ENCODE data around the gene MRPS25.

MRPS25 gene

GRCh38 chr3:15064835-15065549 lies at the start of gene MRPS25:
Gene MRPS25 (minus strand): TSS chr3:15065315. CDS start chr3:15065194, 121 bp downstream.
- H3K27ac ChIP-seq = peak within 1 kb of the TSS; percentile 60
- TF ChIP-seq CTCF (IDR thresholded peaks at IDR 0.05; ENCODE audit: low read depth, low read length) = no peak
- peaks cover 10% of the 10 kb centered on the region; the same call in 1 of the 2 replicates for H3K36me3 ChIP-seq
- H3K27me3 ChIP-seq (ENCODE audit: insufficient read depth, low read depth, severe bottlenecking) = no peaks in the 10 kb centered on the region
- peak within 1 kb of the TSS; percentile 89 for H3K4me3 ChIP-seq (ENCODE audit: low read depth, low read length)
- no peaks in the 10 kb centered on the region for H3K9me3 ChIP-seq (ENCODE audit: severe bottlenecking)
- peak; percentile 88 for DNase-seq

GRCh38 chr3:15113884-15114283 lies 48.8 kb upstream of the MRPS25 start:
- no peak for DNase-seq
- TF ChIP-seq CTCF (IDR thresholded peaks at IDR 0.05; ENCODE audit: low read depth, low read length) = no peak
- Histone ChIP-seq H3K27me3 (ENCODE audit: insufficient read depth, low read depth, severe bottlenecking) (no peaks in the 10 kb centered on the region), H3K4me3 (ENCODE audit: low read depth, low read length) (no peak overlapping the region), H3K36me3 (no peaks in the 10 kb centered on the region), H3K27ac (no peak overlapping the region), H3K9me3 (ENCODE audit: severe bottlenecking) (peaks cover 2% of the 10 kb centered on the region)

- H3K9me3 ChIP-seq (ENCODE audit: severe bottlenecking) = peaks cover 2% of the 10 kb centered on the region
- H3K27me3 ChIP-seq (ENCODE audit: insufficient read depth, low read depth, severe bottlenecking) = no peaks in the 10 kb centered on the region
- no peak for DNase-seq
- H3K36me3 ChIP-seq = no peaks in the 10 kb centered on the region
- no peak overlapping the region for H3K4me3 ChIP-seq (ENCODE audit: low read depth, low read length)
- no peak overlapping the region for H3K27ac ChIP-seq
- TF ChIP-seq CTCF (IDR thresholded peaks at IDR 0.05; ENCODE audit: low read depth, low read length) = no peak
Measured at GRCh38 chr3:15113471-15113870, 48.4 kb upstream of the MRPS25 start.

GRCh38 chr3:15112011-15112410 lies 46.9 kb upstream of the MRPS25 start:
- no peak overlapping the region for H3K27ac ChIP-seq
- no peak for DNase-seq
- TF ChIP-seq CTCF (IDR thresholded peaks at IDR 0.05; ENCODE audit: low read depth, low read length) = no peak
- H3K27me3 ChIP-seq (ENCODE audit: insufficient read depth, low read depth, severe bottlenecking) = no peaks in the 10 kb centered on the region
- no peaks in the 10 kb centered on the region for H3K36me3 ChIP-seq
- H3K9me3 ChIP-seq (ENCODE audit: severe bottlenecking) = peaks cover 2% of the 10 kb centered on the region
- H3K4me3 ChIP-seq (ENCODE audit: low read depth, low read length) = no peak overlapping the region

- no peaks in the 10 kb centered on the region for H3K27me3 ChIP-seq (ENCODE audit: insufficient read depth, low read depth, severe bottlenecking)
- no peak for TF ChIP-seq CTCF (IDR thresholded peaks at IDR 0.05; ENCODE audit: low read depth, low read length)
- H3K27ac ChIP-seq = no peak overlapping the region
- H3K9me3 ChIP-seq (ENCODE audit: severe bottlenecking) = no peaks in the 10 kb centered on the region
- no peak for DNase-seq
- H3K4me3 ChIP-seq (ENCODE audit: low read depth, low read length) = no peak overlapping the region
- no peaks in the 10 kb centered on the region for H3K36me3 ChIP-seq
Measured at GRCh38 chr3:15110206-15110605, 45.1 kb upstream of the MRPS25 start.

GRCh38 chr3:15108869-15109268 lies 43.8 kb upstream of the MRPS25 start:
- H3K27ac ChIP-seq = no peak overlapping the region
- TF ChIP-seq CTCF (IDR thresholded peaks at IDR 0.05; ENCODE audit: low read depth, low read length) = no peak

More at GRCh38 chr3:15108869-15109268, 43.8 kb upstream of the MRPS25 start:
- Histone ChIP-seq H3K27me3 (ENCODE audit: insufficient read depth, low read depth, severe bottlenecking) (no peaks in the 10 kb centered on the region), H3K4me3 (ENCODE audit: low read depth, low read length) (no peak overlapping the region), H3K9me3 (ENCODE audit: severe bottlenecking) (no peaks in the 10 kb centered on the region), H3K36me3 (no peaks in the 10 kb centered on the region)
- DNase-seq = no peak
